ENCODE results near the gene RAPGEF1. TPM values are rescaled to one million over a fixed set of nuclear protein-coding genes. Genes with fewer than 3 reads are reported as not detected.
"Not testable (repeated sequence)": the region's sequence is repeated elsewhere in the genome, so short reads cannot be mapped to it uniquely, and the experiment has no call there.

RAPGEF1 gene
- total RNA-seq, 1 donor: 33.7 TPM

DNA sequence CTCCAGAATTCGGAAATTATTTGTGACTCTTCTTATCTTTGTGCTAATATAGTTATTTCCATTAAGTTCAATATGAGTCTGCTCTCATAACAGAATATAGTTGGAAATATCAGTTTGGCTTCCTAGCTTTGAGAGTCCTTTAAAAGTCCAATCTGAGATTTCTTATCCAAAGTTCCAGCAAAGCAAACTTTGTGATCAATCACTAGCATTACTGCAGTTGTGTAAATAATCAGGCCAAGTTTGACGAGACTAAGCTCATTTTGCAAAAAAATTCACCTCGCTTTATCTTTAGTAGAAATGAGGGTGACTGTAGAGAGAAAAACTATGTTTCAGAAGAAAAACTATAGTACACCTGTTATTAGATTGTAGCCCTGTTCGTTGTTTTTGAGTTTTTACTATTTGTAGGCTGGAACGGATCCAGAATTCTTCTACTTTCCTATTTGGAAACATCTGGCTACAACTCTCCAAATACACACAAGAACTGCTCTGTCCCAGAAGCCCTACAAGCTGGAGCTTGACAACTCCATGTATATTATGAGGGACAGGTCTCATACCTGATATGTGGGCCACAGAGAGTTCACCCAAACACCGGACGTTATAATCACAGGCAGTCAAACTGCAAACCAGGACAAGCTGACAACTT, 47.8 kb downstream of the RAPGEF1 start:
- TF ChIP-seq, protein P1, sequence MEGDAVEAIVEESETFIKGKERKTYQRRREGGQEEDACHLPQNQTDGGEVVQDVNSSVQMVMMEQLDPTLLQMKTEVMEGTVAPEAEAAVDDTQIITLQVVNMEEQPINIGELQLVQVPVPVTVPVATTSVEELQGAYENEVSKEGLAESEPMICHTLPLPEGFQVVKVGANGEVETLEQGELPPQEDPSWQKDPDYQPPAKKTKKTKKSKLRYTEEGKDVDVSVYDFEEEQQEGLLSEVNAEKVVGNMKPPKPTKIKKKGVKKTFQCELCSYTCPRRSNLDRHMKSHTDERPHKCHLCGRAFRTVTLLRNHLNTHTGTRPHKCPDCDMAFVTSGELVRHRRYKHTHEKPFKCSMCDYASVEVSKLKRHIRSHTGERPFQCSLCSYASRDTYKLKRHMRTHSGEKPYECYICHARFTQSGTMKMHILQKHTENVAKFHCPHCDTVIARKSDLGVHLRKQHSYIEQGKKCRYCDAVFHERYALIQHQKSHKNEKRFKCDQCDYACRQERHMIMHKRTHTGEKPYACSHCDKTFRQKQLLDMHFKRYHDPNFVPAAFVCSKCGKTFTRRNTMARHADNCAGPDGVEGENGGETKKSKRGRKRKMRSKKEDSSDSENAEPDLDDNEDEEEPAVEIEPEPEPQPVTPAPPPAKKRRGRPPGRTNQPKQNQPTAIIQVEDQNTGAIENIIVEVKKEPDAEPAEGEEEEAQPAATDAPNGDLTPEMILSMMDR (IDR thresholded peaks at IDR 0.05; ENCODE audit: insufficient read depth, low read length): no peak
- DNase-seq (ENCODE audit: low read depth): no peak

DNA sequence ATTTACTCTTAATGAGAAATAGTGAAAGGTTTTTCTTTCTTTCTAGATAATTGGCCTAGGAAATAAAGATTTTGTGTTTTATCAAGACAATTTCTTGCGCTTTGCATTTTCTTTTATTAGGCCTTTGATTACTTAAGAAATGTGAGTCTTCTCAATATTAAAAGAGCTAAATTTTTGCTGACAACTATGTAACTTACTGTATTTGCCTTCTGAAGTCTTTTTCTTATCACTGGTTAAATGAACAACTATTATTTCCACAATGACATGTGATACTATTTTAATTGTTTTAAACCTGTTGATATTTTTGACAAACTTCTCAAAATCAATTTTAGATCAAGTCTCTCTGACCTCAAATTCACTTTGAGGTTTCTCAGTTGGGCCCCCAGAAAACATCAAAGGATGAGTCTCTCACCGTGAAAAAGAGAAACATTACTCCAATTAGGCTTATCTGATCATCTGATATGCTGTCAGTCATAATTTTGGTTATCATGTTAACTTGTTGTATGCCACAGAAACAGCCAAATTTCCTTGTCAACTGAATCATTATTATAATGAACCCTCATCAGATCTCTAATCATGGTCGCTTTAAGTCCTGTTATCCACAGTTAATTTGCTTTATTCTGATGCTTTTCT, 48.8 kb downstream of the RAPGEF1 start:
- no peak overlapping the region for H3K4me3 ChIP-seq (ENCODE audit: low read depth, low read length)
- no peak for DNase-seq (ENCODE audit: low read depth)
- TF ChIP-seq, protein P1 (IDR thresholded peaks at IDR 0.05; ENCODE audit: insufficient read depth, low read length): no peak

More for the DNA sequence above, 47.8 kb downstream of the RAPGEF1 start:
- H3K4me3 ChIP-seq (ENCODE audit: low read depth, low read length): no peak overlapping the region

DNA sequence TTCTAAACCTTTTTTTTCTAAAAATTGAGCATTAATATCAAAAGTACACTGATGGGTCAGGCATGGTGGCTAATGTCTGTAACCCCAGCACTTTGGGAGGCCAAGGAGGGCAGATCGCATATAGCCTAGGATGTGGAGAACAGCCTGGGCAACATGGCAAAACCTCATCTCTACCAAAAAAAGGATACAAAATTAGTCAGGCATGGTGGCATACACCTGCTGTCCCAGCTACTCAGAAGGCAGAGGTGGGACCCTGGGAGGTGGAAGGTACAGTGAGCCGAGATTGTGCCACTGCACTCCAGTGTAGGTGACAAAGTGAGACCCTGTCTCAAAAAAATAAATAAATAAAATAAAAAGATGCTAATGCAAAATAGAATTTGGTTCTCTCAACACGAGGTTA, 49.4 kb downstream of the RAPGEF1 start:
- no peak for DNase-seq (ENCODE audit: low read depth)
- TF ChIP-seq, protein P1 (IDR thresholded peaks at IDR 0.05; ENCODE audit: insufficient read depth, low read length): no peak
- H3K4me3 ChIP-seq (ENCODE audit: low read depth, low read length): no peak overlapping the region

DNA sequence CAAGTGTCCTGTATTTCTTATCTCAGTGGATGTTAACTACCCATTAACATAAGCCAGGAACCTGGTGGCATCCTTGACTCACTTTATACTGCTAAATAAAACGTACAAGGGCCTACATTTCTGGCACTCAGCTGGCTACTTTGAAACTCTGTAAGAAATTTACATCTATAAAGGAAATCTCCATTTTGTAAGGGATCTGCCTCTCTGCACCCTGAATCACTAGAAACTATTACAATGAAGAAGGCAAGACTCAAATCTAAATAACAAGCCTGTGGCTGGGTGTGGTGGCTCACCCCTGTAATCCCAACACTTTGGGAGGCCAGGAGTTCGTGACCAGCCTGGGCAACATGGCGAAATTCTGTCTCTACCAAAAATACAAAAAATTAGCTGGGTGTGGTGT, 51.5 kb downstream of the RAPGEF1 start:
- TF ChIP-seq, protein P1 (IDR thresholded peaks at IDR 0.05; ENCODE audit: insufficient read depth, low read length): no peak
- no peak for DNase-seq (ENCODE audit: low read depth)
- H3K4me3 ChIP-seq (ENCODE audit: low read depth, low read length): no peak overlapping the region

DNA sequence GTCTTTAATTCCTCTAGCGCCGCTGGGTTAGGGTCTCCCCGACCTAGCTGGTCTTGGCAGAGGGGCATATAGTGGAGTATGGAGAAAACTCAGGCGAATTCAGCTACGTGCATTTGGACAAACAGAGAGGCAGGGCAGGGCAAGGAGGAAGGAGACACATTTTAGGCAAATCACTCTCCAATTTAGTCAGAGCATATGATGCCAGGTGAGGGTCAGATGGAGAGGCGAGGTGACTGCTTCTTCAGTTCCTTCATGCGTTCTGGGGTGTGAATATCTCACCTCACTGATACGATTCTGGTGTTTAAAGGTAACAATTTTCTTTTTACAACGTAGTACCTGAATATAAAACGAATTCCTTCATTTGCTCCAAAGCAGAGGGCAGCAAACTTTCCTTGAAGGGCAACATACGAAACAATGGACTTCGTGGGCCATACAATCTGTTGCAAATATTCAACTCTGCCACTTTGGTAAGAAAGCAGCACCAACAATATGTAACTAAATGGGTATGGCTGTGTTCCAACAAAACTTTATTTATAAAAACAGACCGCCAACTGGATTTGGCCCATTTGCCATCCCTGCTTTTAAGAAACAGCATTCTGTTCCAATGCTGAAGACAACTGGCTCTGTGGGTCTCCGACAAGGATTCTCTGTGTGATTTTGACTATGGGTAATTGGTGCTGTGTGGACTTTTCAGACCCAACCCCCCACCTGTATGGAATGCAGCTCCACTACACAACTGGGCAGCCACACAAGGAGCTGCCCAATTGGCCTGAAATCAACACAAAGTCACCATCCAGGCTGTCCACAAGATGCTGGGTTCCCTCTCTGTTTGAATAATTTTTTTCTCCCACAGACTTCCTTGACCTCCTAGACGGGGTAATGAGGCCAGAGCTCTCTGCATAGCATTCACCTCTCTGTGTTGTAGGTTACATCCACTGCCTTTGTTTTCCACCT, 53.8 kb downstream of the RAPGEF1 start:
- no peak overlapping the region for H3K4me3 ChIP-seq (ENCODE audit: low read depth, low read length)
- no peak for DNase-seq (ENCODE audit: low read depth)
- TF ChIP-seq, protein P1 (IDR thresholded peaks at IDR 0.05; ENCODE audit: insufficient read depth, low read length): no peak

DNA sequence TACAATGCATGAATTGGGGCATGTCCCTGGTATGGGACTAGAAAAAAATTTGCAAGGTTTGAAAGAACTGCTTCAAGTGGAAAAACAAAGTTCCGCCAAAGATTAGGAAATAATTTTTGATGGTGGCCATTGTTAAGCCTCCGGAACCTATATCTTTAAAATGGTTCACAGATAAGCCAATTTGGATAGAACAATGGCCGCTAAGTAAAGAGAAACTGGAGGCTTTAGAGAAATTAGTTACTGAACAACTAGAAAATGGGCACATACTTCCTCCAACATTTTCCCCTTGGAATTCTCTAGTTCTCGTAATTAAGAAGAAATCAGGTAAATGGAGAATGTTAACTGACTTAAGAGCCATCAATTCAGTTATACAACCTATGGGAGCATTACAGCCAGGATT, 56.8 kb downstream of the RAPGEF1 start:
- H3K4me3 ChIP-seq (ENCODE audit: low read depth, low read length); DNase-seq (ENCODE audit: low read depth): not testable (repeated sequence)

DNA sequence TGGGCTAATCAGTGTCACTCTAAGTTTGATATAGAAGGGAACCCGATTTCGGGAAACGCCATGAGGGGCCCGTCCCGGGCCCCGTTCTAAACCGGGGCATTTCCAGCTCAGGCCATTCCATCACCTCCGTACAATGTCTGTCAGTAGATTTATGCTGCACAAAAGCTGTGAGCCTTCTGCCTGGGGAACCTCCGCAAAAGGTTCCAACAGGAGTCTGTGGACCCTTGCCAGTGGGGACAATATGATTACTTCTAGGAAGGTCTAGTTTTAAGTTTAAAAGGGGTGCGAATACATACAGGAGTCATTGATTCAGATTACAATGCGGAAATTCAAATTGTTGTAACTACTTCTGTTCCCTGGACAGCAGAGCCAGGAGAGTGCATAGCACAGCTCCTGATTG, 57.6 kb downstream of the RAPGEF1 start:
- TF ChIP-seq, protein P1 (IDR thresholded peaks at IDR 0.05; ENCODE audit: insufficient read depth, low read length): no peak
- no peak overlapping the region for H3K4me3 ChIP-seq (ENCODE audit: low read depth, low read length)
- DNase-seq (ENCODE audit: low read depth): no peak

DNA sequence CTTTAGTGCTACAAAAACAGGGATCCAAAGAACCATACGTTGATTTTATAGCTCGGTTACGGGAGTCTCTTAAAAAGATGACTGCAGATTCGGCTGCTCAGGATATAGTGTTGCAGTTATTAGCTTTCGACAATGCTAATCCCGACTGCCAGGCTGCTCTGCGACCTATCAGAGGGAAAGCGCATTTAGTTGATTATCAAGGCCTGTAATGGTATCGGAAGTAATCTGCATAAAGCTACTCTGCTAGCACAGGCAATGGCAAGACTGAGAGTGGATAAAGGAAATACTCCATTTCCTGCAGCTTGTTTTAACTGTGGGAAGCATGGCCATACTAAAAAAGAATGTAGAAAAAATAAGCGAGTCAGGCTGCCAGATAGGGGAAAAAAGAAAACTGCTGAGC, 58.0 kb downstream of the RAPGEF1 start:
- H3K4me3 ChIP-seq (ENCODE audit: low read depth, low read length); DNase-seq (ENCODE audit: low read depth): not testable (repeated sequence)

DNA sequence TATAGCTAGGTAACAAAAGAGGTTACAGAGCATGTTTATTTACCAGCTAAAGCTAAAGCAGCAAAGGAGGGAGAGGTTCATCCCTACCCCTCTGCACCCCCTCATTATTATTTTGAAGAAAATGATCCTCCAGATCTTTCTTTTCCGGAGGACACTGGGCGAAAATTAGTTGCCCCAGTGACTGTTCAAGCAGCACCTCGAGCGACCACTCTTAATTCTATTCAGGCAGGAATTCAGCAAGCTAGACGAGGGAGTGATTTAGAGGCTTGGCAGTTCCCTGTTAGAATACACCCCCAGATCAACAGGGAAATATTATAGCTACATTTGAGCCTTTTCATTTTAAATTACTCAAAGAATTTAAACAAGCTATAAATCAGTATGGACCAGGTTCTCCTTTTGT, 58.8 kb downstream of the RAPGEF1 start:
- not testable (repeated sequence) for DNase-seq (ENCODE audit: low read depth); H3K4me3 ChIP-seq (ENCODE audit: low read depth, low read length)
